ENCODE results near the gene MXD1.

GRCh38 chr2:69965756-69966445 is 51.0 kb downstream of the MXD1 start:
- TF ChIP-seq CTCF (IDR thresholded peaks at IDR 0.05), result no peak
- TF ChIP-seq REST (IDR thresholded peaks at IDR 0.05; ENCODE audit: insufficient read depth in 1 of 2, low read depth in 2 of 2, low read length in 1 of 2), result no peak
